ENCODE results near the gene PSAP.
A peak's percentile ranks its signal among the peaks of the same experiment; 100 is the strongest.

PSAP gene

GRCh38 chr10:71782221-71782916 lies 68.7 kb downstream of the PSAP start:
- no peak for DNase-seq

- DNase-seq, result no peak
Measured at GRCh38 chr10:71780719-71781118, 70.3 kb downstream of the PSAP start.

- no peak for DNase-seq
Measured at GRCh38 chr10:71780156-71780555, 70.9 kb downstream of the PSAP start.

DNA sequence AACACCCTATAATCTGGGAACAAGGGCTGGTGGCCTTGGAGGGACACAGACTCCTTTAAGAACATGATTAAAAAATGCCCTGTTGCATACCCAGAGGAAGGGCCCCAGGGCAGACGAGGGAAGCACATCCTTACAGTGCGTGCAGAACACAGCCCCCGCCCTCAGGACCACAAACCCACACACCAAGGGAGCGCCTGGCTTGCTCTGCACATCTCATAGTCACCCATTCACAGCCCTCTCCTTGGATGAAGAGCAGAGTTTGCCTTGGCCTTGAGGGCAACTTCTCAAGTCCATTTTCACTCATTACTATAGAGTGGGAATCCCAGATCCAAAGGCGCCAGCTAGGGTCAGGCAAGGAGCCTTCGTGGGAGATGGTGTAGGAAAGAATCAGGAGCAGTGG lies 71.4 kb downstream of the PSAP start:
- DNase-seq, result no peak

DNA sequence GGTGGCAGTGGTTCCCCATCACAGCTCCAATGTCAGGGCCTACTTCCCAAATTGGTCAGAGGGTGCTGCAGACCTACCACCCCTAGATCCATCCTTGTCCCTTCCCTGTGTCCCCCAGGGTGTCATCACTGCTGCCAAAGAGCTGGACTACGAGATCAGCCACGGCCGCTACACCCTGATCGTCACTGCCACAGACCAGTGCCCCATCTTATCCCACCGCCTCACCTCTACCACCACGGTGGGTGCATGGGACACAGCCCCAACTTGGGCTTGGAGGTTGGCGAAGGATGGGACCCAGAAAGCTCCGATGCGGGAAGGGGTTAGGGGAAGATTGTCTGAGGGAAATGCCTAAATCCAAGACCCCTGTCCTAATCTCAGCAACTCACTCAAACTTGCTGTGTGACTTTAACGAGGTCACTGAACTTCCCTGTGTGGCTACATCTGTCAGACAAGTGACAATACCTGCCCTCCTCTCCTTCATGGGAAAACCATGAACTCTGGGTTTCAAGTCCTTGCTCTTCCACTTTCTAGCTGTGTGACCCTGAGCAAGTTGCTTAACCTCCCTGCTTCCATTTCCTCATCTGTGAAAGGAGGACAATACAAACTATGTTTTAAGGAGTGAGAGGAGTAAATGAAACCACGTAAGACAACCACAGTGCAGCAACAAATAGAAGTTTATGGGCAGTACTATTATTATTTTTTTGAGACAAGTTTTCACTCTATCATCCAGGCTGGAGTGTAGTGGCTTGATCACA lies 72.8 kb downstream of the PSAP start:
- DNase-seq, result no peak

- no peak for DNase-seq
Measured at GRCh38 chr10:71777213-71777985, 73.7 kb downstream of the PSAP start.

GRCh38 chr10:71776481-71776925 lies 74.5 kb downstream of the PSAP start:
- DNase-seq, result no peak

- DNase-seq, result no peak
Measured at GRCh38 chr10:71774916-71775702, 75.9 kb downstream of the PSAP start.

GRCh38 chr10:71773221-71773971 lies 77.7 kb downstream of the PSAP start, which contains the start of gene VSIR:
VSIR (minus strand) TSS chr10:71773520; CDS start chr10:71773439, 81 bp downstream.
- peak; percentile 68 for DNase-seq

- DNase-seq, result no peak
Measured at GRCh38 chr10:71772832-71773220, 78.2 kb downstream of the PSAP start.

DNA sequence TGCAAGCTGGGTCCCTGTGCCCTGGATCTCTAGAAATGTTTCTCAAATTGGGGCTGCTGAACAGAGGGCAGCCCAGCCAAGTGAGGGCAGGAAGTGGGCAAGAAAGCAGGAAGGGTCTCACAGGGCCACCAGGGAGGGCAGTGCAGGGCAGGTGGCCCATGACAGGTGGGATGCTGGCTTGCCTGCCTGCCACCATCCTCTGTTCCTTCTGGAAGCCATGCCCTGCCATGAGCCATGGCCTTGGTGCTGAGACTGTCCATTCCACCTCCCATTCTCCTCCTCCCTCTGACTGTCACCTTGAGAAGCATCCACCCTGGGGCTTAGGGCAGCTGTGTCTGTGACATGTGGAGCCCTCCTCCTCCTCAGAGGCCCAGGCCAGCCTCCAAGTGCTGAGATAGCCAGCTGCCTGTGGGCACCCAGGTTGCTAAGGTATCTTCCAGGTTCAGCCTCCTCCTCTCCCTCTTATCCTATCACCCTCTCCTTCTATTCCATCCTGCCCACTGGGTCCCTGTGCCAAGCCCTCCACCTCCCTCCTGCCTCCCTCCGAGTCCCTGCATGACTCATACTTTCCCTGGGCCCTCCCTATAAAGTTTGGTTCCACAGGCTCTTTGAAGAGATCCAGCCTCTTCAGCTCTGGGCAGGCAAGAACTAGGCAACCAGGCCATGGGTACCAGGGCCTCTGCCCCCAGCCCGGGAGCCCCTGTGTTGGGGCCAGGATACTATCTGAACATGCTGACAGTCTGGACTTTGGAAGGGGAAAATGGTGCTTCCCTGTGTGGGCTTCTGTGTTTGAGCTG lies 79.0 kb downstream of the PSAP start:
- no peak for DNase-seq

DNA sequence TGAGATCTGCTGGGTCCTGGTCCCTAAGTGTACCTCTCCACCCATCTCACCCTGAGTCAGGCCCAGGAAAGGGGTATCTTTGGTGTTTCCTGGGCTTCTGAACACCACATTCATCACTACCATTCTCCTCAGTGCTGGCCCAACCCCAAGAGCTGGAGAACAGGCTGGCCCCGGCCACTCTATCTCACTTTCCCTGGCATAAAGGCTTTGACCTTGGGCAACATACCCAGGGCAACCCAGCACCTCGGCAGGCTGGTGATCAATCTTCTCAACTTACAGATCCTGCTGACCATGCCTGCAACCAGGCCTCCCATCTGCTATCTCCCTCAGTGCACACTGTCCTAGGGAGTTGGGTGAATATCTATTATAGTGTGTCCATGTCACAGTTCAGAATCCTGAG lies 79.8 kb downstream of the PSAP start:
- DNase-seq, result no peak

GRCh38 chr10:71770789-71771188 lies 80.3 kb downstream of the PSAP start:
- no peak for DNase-seq

GRCh38 chr10:71770255-71770654 lies 80.8 kb downstream of the PSAP start:
- DNase-seq, result no peak

- no peak for DNase-seq
Measured at GRCh38 chr10:71769279-71769823, 81.7 kb downstream of the PSAP start.

- DNase-seq, result no peak
Measured at GRCh38 chr10:71767420-71768035, 83.5 kb downstream of the PSAP start.

DNA sequence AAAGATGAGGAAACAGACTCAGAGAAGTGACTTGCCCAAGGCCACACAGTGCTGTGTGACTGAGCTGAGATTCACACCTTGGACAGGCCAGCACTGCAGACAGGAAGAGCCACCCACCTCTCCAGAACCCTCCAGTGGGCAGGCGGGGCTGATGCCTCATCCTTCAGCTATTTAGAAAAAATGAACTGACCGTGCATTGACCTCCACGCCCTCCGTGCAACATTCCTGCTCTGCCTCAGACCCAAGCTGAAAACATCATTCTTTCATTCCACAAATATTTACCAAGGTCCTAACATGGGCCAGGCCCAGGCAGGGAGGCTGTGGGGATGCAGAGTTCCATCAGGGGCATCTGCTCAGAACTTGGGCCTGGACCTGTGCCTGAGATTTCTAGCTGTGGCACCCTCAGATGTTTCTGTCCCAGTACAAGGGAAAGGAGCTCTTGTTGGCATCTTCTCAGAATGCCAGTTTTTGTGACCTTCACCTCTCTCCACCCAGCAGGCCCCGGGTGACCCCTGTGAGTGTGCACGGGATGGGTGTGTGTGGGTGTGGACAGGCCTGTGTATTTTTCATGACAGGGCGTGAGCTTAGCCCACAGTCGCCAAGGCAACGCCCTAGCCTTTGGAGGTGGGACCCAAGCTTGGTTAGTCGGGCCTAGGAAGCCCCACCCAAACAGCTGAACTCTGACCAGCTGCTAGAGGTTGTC lies 84.2 kb downstream of the PSAP start:
- no peak for DNase-seq
